K562 (cell line): ENCODE measurements around the gene CACNG6. TPM values are rescaled to one million over a fixed set of nuclear protein-coding genes. Genes with fewer than 3 reads are reported as not detected.

Experiments
- ATAC-seq: fragments of 200-7000 bp; cut with Tn5 transposase; 3 replicates; pipeline ENCODE4 v1.9.1; 2020; ENCODE audit warnings: moderate library complexity
- BruUV-seq: library from RNA; stranded (reverse); fragments of 400-500 nt; replicated peaks from 2 replicates; lab custom pipeline; 2021; lab: Mats Ljungman, UMichigan
- CTCF ChIA-PET: fragments of 300-600 bp; formaldehyde crosslinking; extraction: SDS; loops from one replicate; lab custom pipeline; 2021; ENCODE audit warnings: low intra/inter-chr PET ratio; lab: Yijun Ruan, JAX
- POLR2A ChIA-PET: fragments of 300-600, 350-650 bp; sonication (Branson Sonifier 250); formaldehyde crosslinking; extraction: SDS; loops from one replicate; lab custom pipeline; 2021; ENCODE audit warnings: antibody characterized with exemption, inconsistent platforms; lab: Yijun Ruan, JAX
- DNase-seq, 4 experiments: peaks; one replicate each; pipeline versions ENCODE4 v3.0.0 to v3.0.0-alpha.2; 2011 to 2018; ENCODE audit warnings: low spot score in 3 of 4, mixed read lengths in 3 of 4; ENCODE audit errors: extremely low read depth in 1 of 4
- FAIRE-seq: peaks from 2 replicates; lab custom pipeline; 2011; peaks lifted over from hg19 to GRCh38; lab: Jason Lieb, UNC
- H2AFZ ChIP-seq: 2 replicates; pipeline ENCODE4 v1.6.0; 2011; ENCODE audit warnings: low read depth, low read length, control low read depth, inconsistent platforms
- H3K27ac ChIP-seq: fragments of 200-600 bp; 3 replicates; pipeline ENCODE4 v1.8.0; 2011; ENCODE audit warnings: low read depth, mild to moderate bottlenecking, control low read depth, inconsistent platforms, low read length, moderate library complexity, mixed read lengths; ENCODE audit errors: extremely low read depth
- H3K27me3 ChIP-seq, 2 experiments: fragments of 300-600 bp in 1 of 2; 2 replicates in 1 of 2; 3 replicates in 1 of 2; pipeline versions ENCODE4 v1.6.0 to v1.8.0; 2011; ENCODE audit warnings: inconsistent platforms in 2 of 2, low read length in 2 of 2, mild to moderate bottlenecking in 1 of 2, mixed read lengths in 1 of 2, moderate library complexity in 1 of 2; ENCODE audit not compliant: control insufficient read depth in 2 of 2, insufficient read depth in 2 of 2
- H3K36me3 ChIP-seq: fragments of 300-600 bp; 3 replicates; pipeline ENCODE4 v1.8.0; 2011; ENCODE audit warnings: mild to moderate bottlenecking, low read length, inconsistent platforms; ENCODE audit not compliant: control insufficient read depth, insufficient read depth
- H3K4me1 ChIP-seq, 2 experiments: fragments of 200-600 bp in 1 of 2; replicated peaks in 1 of 2; 2 replicates in 1 of 2; 3 replicates in 1 of 2; pipeline versions ENCODE4 v1.5.1 to v1.8.0; 2011; ENCODE audit warnings: inconsistent platforms in 2 of 2, low read length in 2 of 2, mild to moderate bottlenecking in 1 of 2, mixed read lengths in 1 of 2, moderate library complexity in 1 of 2; ENCODE audit not compliant: control insufficient read depth in 2 of 2, insufficient read depth in 2 of 2
- H3K4me2 ChIP-seq: 2 replicates; pipeline ENCODE4 v1.6.1; 2011; ENCODE audit warnings: low read length, control low read depth, inconsistent platforms, mixed read lengths; ENCODE audit not compliant: insufficient read depth
- H3K4me3 ChIP-seq: fragments of 200-600 bp; sonication (generic), shearing (Covaris generic); 2 replicates; pipeline ENCODE4 v1.5.1; 2016; ENCODE audit warnings: control low read depth, inconsistent platforms
- H3K79me2 ChIP-seq: fragments of 200-600 bp; 3 replicates; pipeline ENCODE4 v1.8.0; 2011; ENCODE audit warnings: low read length, inconsistent platforms; ENCODE audit not compliant: control insufficient read depth, insufficient read depth
- H3K9ac ChIP-seq, 2 experiments: 2 replicates each; pipeline versions ENCODE4 v1.6.0 to v1.6.1; 2011; ENCODE audit warnings: low read depth in 2 of 2, low read length in 2 of 2, control low read depth in 1 of 2, inconsistent platforms in 1 of 2, mild to moderate bottlenecking in 1 of 2, mixed read lengths in 1 of 2; ENCODE audit not compliant: insufficient read depth in 1 of 2
- H3K9me1 ChIP-seq: one replicate; pipeline ENCODE4 v1.6.0; 2011; ENCODE audit warnings: inconsistent platforms, mild to moderate bottlenecking, low read length, moderate library complexity; ENCODE audit not compliant: control insufficient read depth, insufficient read depth
- H3K9me3 ChIP-seq: replicated peaks from 2 replicates; pipeline ENCODE4 v1.5.1; 2011; ENCODE audit warnings: low read depth, low read length, inconsistent platforms; ENCODE audit not compliant: control insufficient read depth, insufficient read depth
- H4K20me1 ChIP-seq: replicated peaks from 2 replicates; pipeline ENCODE4 v1.6.1; 2011; ENCODE audit warnings: low read length, inconsistent platforms, mixed read lengths; ENCODE audit not compliant: control insufficient read depth, insufficient read depth
- HDAC3 ChIP-seq: fragments of 450-650 bp; IDR thresholded peaks from 2 replicates; pipeline ENCODE4 v1.6.1; 2018; ENCODE audit warnings: borderline replicate concordance, mild to moderate bottlenecking, moderate library complexity; ENCODE audit not compliant: partially characterized antibody
- HNRNPH1 ChIP-seq: fragments of 200-400 bp; formaldehyde crosslinking; optimal IDR thresholded peaks from 2 replicates; pipeline ENCODE3; 2017; ENCODE audit warnings: low read depth, mild to moderate bottlenecking, low read length, moderate library complexity
- JUN ChIP-seq, 2 experiments: sonication (generic) in 1 of 2; formaldehyde crosslinking in 1 of 2; IDR thresholded peaks; 2 replicates each; pipeline versions ENCODE4 v1.6.1 to v1.8.0; 2012 to 2022; ENCODE audit warnings: borderline replicate concordance in 2 of 2, mild to moderate bottlenecking in 2 of 2, improper control_type of control experiment in 1 of 2, low read depth in 1 of 2, low read length in 1 of 2, missing genetic modification reagents in 1 of 2
- KAT2B ChIP-seq: IDR thresholded peaks from one replicate; pipeline ENCODE4 v1.6.1; 2012; ENCODE audit warnings: low read depth, mild to moderate bottlenecking, control low read depth, inconsistent platforms, low read length, moderate library complexity
- MXD1 ChIP-seq: fragments of 250-450 bp; sonication (Bioruptor Pico); IDR thresholded peaks from 2 replicates; pipeline ENCODE4 v1.8.0; 2021; ENCODE audit warnings: borderline replicate concordance, mild to moderate bottlenecking, moderate library complexity; ENCODE audit not compliant: poor library complexity, severe bottlenecking
- MXI1 ChIP-seq: IDR thresholded peaks from 2 replicates; pipeline ENCODE4 v1.6.1; 2011; ENCODE audit warnings: low read depth, mild to moderate bottlenecking, improper control_type of control experiment, low read length
- RBBP5 ChIP-seq: fragments of 200-600 bp; sonication (generic); IDR thresholded peaks from 2 replicates; pipeline ENCODE4 v1.6.1; 2012; ENCODE audit warnings: borderline replicate concordance, mild to moderate bottlenecking, low read length, control low read depth, inconsistent platforms; ENCODE audit not compliant: insufficient read depth, poor library complexity, severe bottlenecking
- RBM22 ChIP-seq: fragments of 200-400 bp; formaldehyde crosslinking; IDR thresholded peaks from 2 replicates; pipeline ENCODE4 v1.6.1; 2018; ENCODE audit warnings: low read length, low read depth; ENCODE audit not compliant: poor library complexity, severe bottlenecking
- RHOXF2B ChIP-seq: fragments of 250-450 bp; sonication (Bioruptor Pico); conservative IDR thresholded peaks from 2 replicates; pipeline ENCODE4 v1.5.1; 2021
- TFAM ChIP-seq: fragments of 250-450 bp; sonication (Bioruptor Pico); conservative IDR thresholded peaks from 2 replicates; pipeline ENCODE4 v1.5.0; 2021; ENCODE audit warnings: mild to moderate bottlenecking, moderate library complexity
- ZKSCAN1 ChIP-seq: fragments of 150-350 bp; IDR thresholded peaks from 2 replicates; pipeline ENCODE4 v1.6.1; 2016; ENCODE audit warnings: low read depth, low read length
- ZNF174 ChIP-seq: fragments of 250-450 bp; sonication (Bioruptor Pico); IDR thresholded peaks from 2 replicates; pipeline ENCODE4 v1.4.0; 2020; ENCODE audit warnings: mild to moderate bottlenecking
- ZNF764 ChIP-seq: fragments of 250-450 bp; sonication (Bioruptor Pico); IDR thresholded peaks from 2 replicates; pipeline ENCODE4 v1.4.0; 2020; ENCODE audit warnings: low read depth, mild to moderate bottlenecking, moderate library complexity
- WGBS: fragments of 100-300 bp; shearing (Covaris generic); methylation state at CpG from one replicate; pipeline ENCODE4 v1.1.6; 2016; ENCODE audit warnings: low coverage, mixed read lengths; ENCODE audit not compliant: insufficient coverage; ENCODE audit errors: missing lambda C conversion rate; 5-methylcytosine and 5-hydroxymethylcytosine counted together
- in situ Hi-C: fragments of 300-500 bp; cut with MboI; formaldehyde crosslinking; loops from 4 replicates; pipeline ENCODE4 v1.15.0; 2018; ENCODE audit warnings: inconsistent platforms, mixed read lengths
- intact Hi-C: fragments of 100-400 bp; cut with micrococcal nuclease; formaldehyde crosslinking; loops from 2 replicates; pipeline ENCODE4 v1.14.2; 2022
- polyA plus RNA-seq, 8 experiments: library from polyadenylated mRNA; depleted of rRNA in 4 of 8; stranded (reverse) in 5 of 8; unstranded in 3 of 8; fragments of >200 nt; fragmentation: Nextera tagmentation in 2 of 8; fragmentation: Illumina TruSeq in 1 of 8; extraction: Ambion mirVana in 2 of 8; extraction: Trizol in 1 of 8; gene quantifications; 2 replicates each; pipeline versions ENCODE4 v1.2.1 to v1.2.3, GENCODE V29; 2011 to 2014; ENCODE audit warnings: inconsistent platforms in 1 of 8, missing spikeins in 1 of 8
- total RNA-seq, 7 experiments: library from RNA; depleted of rRNA in 6 of 7; stranded (reverse); fragments of >200 nt in 6 of 7; fragmentation: Illumina TruSeq in 2 of 7; extraction: Trizol in 2 of 7; gene quantifications; 2 replicates each; pipeline versions ENCODE4 v1.2.1 to v1.2.3, GENCODE V29; 2011 to 2021; ENCODE audit warnings: low replicate concordance in 1 of 7
- TF ChIP-seq, protein P1 (sequence below): sonication (generic); formaldehyde crosslinking; IDR thresholded peaks from 2 replicates; pipeline ENCODE4 v1.8.1; 2023; ENCODE audit warnings: mild to moderate bottlenecking, missing genetic modification reagents, moderate library complexity
- TF ChIP-seq, protein P2 (sequence below): IDR thresholded peaks from 2 replicates; pipeline ENCODE4 v1.6.1; 2012; ENCODE audit warnings: low read depth, low read length, improper control_type of control experiment, borderline replicate concordance

The CACNG6 gene
- total and polyA plus RNA-seq, 9 of the 15 experiments (the other 6 are each of a cell fraction or from before 2014, with no cell fraction given), result not detected

DNA sequence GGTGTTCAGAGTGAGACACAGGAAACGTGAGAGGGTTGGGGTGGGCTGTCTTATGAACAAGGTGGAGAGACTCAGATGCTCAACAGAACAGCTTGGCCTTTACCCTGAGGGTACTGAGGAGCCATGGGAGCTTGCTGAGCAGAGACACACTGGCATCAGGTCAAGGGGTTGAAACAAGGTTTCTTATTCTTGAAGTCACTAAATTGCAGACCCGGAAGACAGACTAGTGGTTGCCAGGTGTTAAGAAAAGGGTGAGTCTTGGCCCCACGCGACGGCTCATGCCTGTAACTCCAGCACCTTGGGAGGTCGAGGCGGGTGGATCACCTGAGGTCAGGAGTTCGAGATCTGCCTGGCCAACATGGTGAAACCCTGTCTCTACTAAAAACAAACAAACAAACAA, 22.4 kb downstream of the CACNG6 start:
- 0% methylated on average over 8 of the region's 8 CpGs for WGBS
- no peak for FAIRE-seq
- Histone ChIP-seq H3K4me3 (no peak overlapping the region), H3K4me1 (no peaks in the 10 kb centered on the region; a peak in 1 of 5 replicates), H3K9me3 (no peaks in the 10 kb centered on the region), H3K27me3 (peaks cover 16 to 33% of the 10 kb centered on the region in 2 experiments), H3K36me3 (no peaks in the 10 kb centered on the region), H3K9ac (no peak overlapping the region), H2AFZ (no peak overlapping the region), H3K27ac (no peak overlapping the region)
- in situ Hi-C loops, result no loop called here
- ATAC-seq, result no peak
- DNase-seq, result no peak
- ChIA-PET CTCF (no interaction called here), POLR2A (interaction anchor here (0.6 kb wide), 1 partner anchor 218 kb away, joined by 4 read pairs; no protein-coding TSS in a partner anchor)
- intact Hi-C loops, result no loop called here
- no peak for TF ChIP-seq ZNF764 (CRISPR knock-in tag)
- no peak for TF ChIP-seq HNRNPH1
- TF ChIP-seq ZNF174, result no peak
- TF ChIP-seq RHOXF2B (CRISPR knock-in tag), result no peak
- TF ChIP-seq MXI1, result no peak
- TF ChIP-seq, protein P1, sequence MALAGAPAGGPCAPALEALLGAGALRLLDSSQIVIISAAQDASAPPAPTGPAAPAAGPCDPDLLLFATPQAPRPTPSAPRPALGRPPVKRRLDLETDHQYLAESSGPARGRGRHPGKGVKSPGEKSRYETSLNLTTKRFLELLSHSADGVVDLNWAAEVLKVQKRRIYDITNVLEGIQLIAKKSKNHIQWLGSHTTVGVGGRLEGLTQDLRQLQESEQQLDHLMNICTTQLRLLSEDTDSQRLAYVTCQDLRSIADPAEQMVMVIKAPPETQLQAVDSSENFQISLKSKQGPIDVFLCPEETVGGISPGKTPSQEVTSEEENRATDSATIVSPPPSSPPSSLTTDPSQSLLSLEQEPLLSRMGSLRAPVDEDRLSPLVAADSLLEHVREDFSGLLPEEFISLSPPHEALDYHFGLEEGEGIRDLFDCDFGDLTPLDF (CRISPR knock-in tag), result no peak
- no peak for TF ChIP-seq RBM22
- TF ChIP-seq, protein P2, sequence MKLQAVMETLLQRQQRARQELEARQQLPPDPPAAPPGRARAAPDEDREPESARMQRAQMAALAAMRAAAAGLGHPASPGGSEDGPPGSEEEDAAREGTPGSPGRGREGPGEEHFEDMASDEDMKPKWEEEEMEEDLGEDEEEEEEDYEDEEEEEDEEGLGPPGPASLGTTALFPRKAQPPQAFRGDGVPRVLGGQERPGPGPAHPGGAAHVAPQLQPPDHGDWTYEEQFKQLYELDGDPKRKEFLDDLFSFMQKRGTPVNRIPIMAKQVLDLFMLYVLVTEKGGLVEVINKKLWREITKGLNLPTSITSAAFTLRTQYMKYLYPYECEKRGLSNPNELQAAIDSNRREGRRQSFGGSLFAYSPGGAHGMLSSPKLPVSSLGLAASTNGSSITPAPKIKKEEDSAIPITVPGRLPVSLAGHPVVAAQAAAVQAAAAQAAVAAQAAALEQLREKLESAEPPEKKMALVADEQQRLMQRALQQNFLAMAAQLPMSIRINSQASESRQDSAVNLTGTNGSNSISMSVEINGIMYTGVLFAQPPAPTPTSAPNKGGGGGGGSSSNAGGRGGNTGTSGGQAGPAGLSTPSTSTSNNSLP, result no peak
- no peak for TF ChIP-seq RBBP5
- no peak for TF ChIP-seq JUN (IDR thresholded peaks at IDR 0.05; ENCODE audit: borderline replicate concordance, low read depth, low read length)
- TF ChIP-seq JUN (CRISPR knock-in tag; IDR thresholded peaks at IDR 0.05; ENCODE audit: borderline replicate concordance), result no peak
- no peak for TF ChIP-seq MXD1 (CRISPR knock-in tag)
- TF ChIP-seq ZKSCAN1, result no peak
- no peak for TF ChIP-seq KAT2B
- TF ChIP-seq TFAM (CRISPR knock-in tag), result no peak
- TF ChIP-seq HDAC3, result no peak
- TF ChIP-seq, all 486 proteins: peak for 0
- no peaks in the 10 kb centered on the region for H3K9me1 ChIP-seq
- H3K79me2 ChIP-seq, result no peaks in the 10 kb centered on the region
- no peak overlapping the region for H3K4me2 ChIP-seq
- H4K20me1 ChIP-seq, result no peaks in the 10 kb centered on the region
- BruUV-seq, result no TSS peak
